Keratinocyte (primary cell): ENCODE results near the gene IGFBP3.

Source experiments
- CTCF ChIP-seq, 3 experiments: IDR thresholded peaks in 1 of 3; conservative IDR thresholded peaks in 1 of 3; optimal IDR thresholded peaks in 1 of 3; 2 replicates in 2 of 3; 3 replicates in 1 of 3; pipeline versions ENCODE3 to v1.5.1; 2011; ENCODE audit warnings: low read length in 3 of 3, mild to moderate bottlenecking in 3 of 3, moderate library complexity in 2 of 3, control low read depth in 1 of 3, inconsistent platforms in 1 of 3; ENCODE audit not compliant: insufficient read depth in 2 of 3; ENCODE audit errors: extremely low read depth in 1 of 3
- EZH2 ChIP-seq: IDR thresholded peaks from one replicate; pipeline ENCODE4 v1.6.1; 2012; ENCODE audit warnings: inconsistent platforms, mild to moderate bottlenecking, low read length, moderate library complexity

- TF ChIP-seq CTCF (optimal IDR thresholded peaks at IDR 0.05 in 1 of 3, IDR thresholded peaks at IDR 0.05 in 1 of 3, conservative IDR thresholded peaks at IDR 0.05 in 1 of 3; ENCODE audit: extremely low read depth in 1 of 3, insufficient read depth in 2 of 3, low read length in 3 of 3) = no peak
- TF ChIP-seq EZH2 = no peak
Observed at GRCh38 chr7:45911311-45911710, 9.8 kb downstream of the IGFBP3 start.
